NCI-H2171 (cell line): ENCODE data around the gene TUT4.

Source experiments
- DNase-seq: peaks from one replicate; lab custom pipeline; 2025; lab: John Stamatoyannopoulos, UW

The TUT4 gene

DNA sequence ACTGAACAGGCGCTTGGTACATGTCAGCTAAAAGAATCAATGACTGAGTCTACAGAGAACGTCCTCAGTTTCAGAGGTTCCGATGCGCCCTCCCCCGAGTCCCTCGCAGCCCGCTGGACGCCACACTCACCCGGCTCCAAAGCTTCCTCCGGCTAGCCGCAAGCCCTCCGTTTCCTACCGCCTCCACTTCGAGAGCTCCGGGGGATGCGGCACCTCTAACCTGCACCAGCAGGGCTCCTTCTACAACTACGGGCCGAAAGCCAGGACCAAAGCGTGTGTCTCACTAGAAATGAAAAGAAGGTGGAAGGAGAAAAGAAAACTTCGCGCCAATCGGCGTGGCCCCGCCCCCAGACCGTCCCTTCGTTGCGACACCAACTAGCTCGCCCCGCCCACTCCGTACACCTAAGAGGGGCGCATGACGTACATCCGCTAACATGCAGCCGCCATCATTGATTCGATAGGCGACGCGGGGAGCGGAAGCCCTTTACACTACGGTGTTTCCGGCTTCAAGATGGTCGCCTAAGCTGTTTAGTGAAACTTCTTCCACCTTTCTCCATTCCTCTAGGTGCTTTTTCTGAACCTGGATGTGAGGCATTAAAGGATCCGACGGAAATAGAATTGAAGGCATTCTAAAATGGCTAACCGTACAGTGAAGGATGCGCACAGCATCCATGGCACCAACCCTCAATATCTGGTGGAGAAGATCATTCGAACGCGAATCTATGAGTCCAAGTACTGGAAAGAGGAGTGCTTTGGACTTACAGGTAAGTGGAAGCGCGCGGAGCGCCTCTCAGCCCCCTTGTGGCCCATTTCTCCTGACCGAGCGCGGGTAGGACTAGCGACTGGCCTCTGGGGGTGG is 148.5 kb downstream of the TUT4 start, which contains the start of the genes ORC1 and PRPF38A:
Gene ORC1, minus strand, starts transcription at position 308 of the 859 bp plus-strand sequence. CDS start 2,200 bp downstream, outside the sequence.
Gene PRPF38A, plus strand, starts transcription at position 487 of the 859 bp plus-strand sequence. Its CDS starts 148 bp downstream, at position 635.
- peak; percentile 99 for DNase-seq

DNA sequence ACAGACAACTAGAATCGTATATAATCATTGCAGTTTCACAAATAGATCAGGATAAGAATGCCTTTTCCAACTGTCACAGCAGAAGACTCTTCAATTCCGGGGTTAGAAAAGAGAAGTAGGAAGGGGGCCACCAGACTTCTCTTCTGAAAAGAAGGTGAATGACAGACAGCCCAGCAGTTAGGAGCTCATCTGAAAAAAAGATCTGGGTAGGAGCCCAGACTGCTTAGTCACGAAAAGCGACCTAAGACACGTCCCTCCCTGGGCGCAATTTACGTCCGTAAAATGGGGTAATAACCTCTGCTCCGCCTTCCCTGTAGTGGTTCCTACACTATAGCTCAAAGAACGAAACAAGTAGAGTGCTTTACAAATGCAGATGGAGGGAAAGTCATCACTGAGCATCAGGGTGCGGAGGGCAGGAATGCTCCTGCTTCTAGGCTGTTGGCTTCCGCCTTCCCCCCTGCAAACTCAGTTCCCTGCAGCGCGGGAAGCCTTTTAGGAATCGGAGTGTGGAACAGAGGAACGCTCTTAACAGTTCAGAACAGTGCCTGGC is 149.3 kb downstream of the TUT4 start:
- peak; percentile 32 for DNase-seq

DNA sequence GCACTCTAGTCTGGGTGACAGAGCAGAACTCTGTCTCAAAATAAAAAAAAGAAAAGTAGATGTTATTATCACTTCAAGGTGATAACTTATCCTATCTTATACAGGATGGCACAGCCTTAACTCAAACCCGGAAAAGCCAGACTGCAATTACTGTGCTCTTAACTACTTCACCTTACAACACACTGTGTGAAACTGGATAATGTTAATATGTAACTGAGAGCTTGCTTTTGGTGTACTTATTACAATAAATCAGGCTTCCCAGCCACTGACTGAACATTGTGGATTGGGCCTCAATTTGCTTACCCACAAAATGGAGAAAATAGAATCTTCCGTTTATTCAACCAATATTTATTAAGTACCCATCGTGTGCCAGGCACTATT is 150.0 kb downstream of the TUT4 start:
- no peak for DNase-seq

DNA sequence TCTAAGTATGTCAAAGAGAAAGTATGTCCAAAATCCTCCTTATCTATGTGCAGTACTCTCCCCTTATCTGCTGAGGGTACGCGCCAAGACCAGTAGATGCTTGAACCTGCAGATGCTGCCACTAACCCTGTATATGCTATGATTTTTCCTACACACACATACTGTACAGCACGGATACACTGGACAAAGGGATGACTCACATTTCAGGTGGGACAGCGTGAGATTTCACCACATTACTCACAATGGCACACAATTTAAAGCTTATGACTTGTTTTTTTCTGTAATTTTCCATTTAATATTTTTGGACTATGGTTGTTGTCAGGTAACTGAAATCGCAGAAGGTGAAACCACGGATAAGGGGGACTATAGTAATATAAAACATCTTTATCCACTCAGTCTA is 152.8 kb downstream of the TUT4 start:
- DNase-seq = no peak

DNA sequence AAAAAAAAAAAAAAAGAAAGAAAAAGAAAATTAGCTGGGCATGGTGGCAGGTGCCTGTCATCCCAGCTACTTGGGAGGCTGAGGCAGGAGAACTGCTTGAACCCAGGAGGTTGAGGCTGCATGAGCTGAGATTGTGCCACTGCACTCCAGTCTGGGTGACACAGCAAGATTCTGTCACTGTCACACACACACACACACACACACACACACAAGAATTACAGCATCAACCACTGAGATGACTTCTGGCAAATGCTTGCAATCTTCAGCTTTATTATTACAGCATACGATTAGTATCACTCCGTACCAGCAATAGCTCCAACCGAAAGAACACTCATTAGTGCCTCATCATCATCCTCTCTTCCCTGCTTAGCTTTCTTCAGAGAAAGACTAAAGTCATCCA is 153.3 kb downstream of the TUT4 start:
- DNase-seq = no peak

DNA sequence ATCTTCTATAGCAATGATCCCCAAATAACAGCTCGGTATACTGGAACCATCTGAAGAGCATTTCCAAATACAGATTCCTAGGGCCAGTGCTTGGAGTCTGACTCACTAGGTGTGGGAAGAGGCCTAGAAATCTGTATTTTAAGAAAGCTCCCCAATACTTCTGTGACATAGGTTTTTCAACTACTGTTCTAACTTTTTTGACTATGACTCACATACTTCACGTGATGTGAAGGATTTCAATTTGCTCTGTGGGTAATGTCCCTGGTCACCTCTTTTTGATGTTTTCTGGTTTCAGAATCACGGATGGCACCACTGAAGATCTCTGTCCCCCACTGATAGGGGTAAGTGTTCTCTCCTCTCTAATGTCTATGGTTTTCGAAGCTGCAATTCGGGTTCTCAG is 159.7 kb downstream of the TUT4 start:
- DNase-seq = no peak

DNA sequence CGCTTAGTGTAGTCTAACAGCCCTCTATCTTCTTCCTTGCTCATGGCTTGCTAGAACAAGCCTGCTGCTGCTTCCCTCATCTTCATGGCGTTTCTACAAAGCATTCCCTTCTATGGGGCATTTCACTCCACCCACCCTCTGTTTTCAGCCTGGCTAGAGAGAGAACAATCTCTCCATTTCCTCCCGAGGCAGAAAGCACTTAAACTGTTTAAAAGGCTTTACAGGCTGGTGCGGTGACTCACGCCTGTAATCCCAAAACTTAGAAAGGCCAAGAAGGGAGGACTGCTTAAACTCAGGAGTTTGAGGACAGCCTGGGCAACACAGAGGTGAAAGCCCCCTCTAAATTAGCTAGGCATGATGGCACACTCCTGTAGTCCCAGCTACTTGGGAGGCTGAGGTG is 166.4 kb downstream of the TUT4 start:
- no peak for DNase-seq

DNA sequence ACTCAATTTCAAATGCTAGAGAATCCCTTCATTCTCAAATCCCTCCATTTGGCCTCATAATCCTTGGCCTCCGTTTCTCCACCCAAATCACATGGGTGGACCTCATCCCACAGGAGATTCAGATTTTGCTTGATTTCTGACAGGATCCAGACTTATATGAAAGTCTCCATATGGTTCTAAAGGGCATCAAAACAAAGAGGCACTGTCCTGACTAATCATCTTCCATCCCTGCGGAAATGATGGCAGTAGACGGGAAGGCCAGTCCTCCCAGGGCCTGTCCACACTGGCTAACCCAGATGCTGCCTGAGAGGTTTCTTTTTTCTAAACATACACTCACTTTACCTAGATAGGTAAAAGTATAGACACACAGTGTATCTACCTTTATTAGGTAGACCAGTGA is 167.5 kb downstream of the TUT4 start:
- DNase-seq = no peak
